Skin of body (tissue), 2 donors: ENCODE results near the gene BCAP31. TPM values are rescaled to one million over a fixed set of nuclear protein-coding genes. Genes with fewer than 3 reads are reported as not detected.
"Not testable (repeated sequence)": the region's sequence is repeated elsewhere in the genome, so short reads cannot be mapped to it uniquely, and the experiment has no call there.

Experiments used
- DNase-seq: peaks from one replicate; lab custom pipeline; 2025; lab: John Stamatoyannopoulos, UW
- total RNA-seq: library from RNA; depleted of rRNA; stranded (reverse); fragments of >200 nt; gene quantifications from one replicate; pipeline ENCODE4 v1.2.3, GENCODE V29; 2014

Gene BCAP31
- total RNA-seq, 1 donor from 2014 or later, result 92.8 TPM

DNA sequence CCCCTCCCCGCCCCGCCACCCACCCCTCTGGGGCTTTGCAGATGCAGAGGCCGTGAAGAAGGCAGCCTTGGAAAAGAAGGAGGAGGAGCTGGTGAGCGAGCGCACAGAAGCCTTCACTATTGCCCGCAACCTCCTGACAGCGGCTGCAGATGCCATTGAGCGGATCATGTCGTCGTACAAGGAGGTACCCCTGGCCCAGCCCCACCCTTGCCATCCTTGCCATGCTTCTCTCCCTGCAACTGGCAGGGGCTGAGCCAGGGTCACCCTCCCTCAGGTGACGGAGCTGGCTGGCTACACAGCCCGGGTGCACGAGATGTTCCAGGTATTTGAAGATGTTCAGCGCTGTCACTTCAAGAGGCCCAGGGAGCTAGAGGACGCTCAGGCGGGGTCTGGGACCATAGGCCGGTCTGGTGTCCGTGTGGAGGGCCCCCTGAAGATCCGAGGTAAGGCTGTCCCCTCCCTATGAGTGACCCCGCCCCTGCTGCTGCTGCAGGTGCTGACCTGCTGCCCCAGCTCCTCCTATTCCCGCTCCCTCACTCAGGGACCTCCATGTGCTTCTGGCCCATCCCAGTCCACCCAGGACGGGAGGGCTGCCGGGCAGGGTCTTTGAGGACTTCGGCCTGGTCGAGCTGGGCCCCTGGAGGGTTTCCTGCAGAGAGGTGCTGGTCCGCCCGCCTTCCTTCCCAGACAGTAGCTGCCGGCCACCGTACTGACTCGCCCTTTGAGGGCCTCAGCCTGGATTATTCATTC, 12.1 kb upstream of the BCAP31 start:
- DNase-seq, result no peak

DNA sequence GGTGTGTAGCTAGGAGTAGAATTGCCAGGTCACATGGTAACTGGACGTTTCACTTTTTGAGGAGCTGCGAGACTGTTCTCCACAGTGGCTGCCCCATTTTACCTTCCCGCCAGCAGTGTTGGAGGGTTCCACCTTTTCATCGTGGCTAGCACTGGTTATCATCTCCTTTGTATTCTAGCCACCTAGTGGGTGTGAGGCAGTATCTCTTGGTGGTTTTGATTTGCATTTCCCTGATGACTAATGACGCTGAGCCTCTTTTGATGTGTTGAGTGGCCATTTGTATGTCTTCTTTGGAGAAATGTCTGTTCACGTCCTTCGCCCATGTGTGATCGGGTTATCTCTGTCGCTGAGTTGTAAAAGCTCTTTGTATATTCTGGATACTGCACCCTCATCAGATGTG, 11.1 kb upstream of the BCAP31 start:
- no peak for DNase-seq

DNA sequence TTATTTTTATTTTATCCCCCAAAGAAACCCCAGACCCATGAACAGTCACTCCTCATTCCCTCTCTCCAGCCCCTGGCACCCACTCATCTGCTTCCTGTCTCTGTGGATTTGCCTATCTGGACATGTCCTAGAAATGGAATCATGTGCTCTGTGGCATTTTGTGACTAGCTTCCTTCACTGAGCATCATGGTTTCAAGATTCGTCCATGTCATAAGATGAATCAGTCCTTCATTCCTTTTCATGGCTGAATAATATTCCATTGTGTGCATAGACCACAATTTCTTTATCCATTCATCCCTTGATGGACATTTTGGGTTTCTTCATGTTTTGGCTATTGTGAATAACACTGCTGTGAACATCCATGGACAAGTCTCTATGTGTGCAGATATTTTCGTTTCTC, 10.7 kb upstream of the BCAP31 start:
- no peak for DNase-seq

DNA sequence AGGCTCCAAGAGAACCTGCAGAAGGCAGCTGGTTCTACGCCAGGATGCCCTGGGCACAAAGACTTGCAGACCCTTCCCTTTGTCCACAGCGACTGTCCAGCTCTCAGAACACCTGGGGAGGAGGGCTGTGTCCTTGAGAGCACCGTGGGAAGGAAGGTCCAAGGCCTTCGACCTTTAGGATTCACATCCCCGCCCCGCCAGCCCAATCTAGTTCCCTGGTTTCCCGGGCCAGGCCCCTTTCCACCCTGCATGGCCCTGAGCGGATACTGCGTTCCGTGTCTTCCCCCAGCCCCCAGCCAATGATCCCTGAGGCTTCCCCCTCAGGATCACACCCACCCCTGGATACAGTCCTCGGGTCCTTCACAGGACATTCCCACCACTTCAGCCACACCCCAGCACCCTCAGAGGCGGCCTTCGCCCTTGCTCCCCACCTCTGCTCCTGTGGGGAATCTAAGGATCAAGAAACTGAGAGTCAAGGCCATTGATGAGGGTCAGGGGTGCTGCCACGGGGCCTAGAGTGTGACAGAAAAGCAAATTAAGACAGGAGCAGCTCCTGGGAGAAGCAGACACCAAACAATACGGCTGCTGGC, 9.6 kb upstream of the BCAP31 start:
- no peak for DNase-seq

DNA sequence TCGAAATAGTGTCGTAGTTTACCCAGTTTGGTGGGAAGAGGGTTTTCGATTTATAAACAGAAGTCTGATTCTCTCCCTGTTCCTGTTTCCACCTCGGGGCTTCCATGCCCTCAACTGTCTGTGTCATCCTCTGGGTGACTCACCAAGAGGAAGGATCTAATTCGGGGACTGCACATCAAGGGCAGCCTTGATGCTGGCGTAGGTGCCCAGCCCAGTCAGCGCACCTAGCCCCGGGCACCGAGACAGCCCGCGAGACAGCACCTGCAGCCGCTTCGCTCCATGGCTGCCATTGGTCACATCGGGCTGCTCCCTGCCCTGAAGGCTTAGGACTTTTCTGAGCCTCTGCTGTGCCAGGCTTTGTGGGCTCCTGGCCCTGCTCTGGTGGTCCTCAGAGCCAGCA, 8.2 kb upstream of the BCAP31 start:
- no peak for DNase-seq

DNA sequence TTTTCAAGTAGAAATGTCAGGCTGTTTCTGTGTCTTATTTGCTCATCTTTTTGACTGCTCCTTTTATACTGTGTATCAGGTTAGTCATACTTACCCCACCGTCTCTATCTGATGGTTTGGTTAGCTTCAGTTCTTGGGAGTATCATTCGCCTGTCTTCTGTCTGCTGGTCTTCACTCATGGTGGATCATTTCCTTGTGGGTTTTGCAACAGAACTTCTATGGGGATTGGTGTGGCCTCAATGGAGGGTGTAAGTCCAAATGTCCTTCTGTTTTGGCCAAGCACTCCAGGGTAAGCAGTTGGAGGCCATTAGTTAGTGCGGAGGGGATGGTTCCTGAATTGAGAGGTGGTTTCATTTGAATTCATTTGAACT, 7.6 kb upstream of the BCAP31 start:
- no peak for DNase-seq

DNA sequence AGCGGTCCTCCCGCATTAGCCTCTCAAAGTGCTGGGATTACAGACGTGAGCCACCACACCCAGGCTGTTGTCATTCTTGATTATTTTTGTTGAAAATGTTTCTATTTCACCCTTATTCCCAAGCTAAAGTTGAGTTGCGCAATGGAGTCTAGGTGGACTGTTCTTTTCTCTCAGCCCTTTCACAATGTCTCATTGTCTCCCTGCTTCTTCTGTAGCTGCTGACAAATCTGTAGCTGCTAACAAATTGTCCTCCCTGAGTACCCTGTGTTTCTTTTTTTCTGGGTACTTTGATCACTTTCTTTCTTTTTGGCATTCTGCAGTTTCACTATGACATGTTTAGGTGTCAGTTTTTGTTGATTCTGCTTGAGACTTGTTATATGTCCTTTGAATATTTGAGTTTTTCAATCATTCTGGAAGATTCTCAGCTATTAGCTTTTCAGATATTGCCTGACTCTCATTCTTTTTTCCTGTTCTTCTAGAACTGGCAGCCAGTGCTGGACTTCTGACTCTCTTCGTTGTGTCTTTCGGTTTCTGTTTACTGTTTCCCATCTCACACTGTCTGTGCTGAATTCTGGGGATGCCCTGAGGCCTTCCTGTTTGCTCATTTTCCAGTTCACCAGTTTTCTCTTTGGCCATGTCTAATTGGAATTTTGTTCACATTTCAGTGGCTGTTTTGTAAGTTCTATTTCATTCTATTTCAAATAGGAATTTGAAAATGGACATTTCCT, 7.1 kb upstream of the BCAP31 start:
- no peak for DNase-seq

DNA sequence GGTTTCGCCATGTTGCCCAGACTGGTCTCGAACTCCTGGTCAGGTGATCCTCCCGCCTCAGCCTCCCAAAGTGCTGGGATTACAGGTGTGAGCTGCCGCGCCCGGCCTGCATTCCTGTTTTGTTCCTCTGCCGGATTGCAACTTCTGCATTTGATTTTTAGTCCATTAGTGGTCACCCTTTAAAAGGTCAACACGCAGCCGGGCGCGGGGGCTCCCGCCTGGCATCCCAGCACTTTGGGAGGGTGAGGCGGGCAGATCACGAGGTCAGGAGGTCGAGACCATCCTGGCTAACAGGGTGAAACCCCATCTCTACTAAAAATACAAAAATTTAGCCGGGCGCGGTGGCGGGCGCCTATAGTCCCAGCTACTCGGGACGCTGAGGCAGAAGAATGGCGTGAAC, 5.9 kb upstream of the BCAP31 start:
- DNase-seq, result not testable (repeated sequence)

DNA sequence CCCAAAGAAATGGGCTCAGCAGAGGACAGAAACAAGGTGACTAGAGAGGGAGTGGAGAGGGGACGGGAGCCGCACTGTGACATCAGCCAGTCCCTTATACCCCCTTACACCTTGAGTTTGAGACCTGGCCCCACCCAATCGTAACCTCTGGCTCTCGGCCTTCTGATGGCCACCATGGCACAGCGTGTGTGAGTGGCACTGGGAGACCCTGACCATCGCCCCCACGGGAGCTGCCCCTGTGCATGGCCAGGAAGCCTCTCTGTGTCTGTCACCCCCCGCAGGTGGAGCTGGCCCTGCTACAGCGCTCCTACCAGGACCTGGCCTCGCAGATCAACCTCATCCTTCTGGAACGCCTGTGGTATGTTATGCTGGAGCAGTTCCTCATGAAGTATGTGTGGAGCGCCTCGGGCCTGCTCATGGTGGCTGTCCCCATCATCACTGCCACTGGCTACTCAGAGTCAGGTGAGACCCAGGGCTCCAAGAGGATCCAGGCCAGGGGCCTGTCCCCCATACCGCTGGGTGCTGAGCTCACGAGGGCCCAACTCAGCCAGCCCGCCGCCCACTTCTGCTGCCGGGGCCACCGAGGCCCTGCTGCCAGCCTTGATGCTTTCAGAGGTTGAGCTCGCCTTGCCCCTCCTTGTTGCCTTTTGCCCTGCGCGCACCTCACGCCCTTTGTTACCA, 4.9 kb upstream of the BCAP31 start:
- no peak for DNase-seq

DNA sequence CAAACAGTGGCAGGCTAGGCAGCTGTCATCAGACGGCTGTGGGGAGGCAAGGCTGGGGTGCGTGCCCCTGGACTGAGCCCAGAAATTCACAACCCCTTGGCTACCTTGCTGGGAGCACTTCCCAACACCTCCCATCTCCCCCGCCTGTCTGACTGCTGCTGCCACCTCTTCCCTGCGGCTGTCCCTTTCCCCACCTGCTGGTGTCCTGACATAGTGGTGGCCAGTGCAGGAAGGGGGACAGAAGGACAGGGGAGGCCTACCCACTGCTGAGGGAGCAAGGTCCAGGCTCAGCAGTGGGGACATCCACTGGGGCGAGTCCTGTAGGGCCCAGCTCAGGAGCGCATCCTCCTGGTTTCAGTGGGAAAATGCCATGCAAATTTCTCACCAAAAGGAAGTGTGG, 3.9 kb upstream of the BCAP31 start:
- no peak for DNase-seq

DNA sequence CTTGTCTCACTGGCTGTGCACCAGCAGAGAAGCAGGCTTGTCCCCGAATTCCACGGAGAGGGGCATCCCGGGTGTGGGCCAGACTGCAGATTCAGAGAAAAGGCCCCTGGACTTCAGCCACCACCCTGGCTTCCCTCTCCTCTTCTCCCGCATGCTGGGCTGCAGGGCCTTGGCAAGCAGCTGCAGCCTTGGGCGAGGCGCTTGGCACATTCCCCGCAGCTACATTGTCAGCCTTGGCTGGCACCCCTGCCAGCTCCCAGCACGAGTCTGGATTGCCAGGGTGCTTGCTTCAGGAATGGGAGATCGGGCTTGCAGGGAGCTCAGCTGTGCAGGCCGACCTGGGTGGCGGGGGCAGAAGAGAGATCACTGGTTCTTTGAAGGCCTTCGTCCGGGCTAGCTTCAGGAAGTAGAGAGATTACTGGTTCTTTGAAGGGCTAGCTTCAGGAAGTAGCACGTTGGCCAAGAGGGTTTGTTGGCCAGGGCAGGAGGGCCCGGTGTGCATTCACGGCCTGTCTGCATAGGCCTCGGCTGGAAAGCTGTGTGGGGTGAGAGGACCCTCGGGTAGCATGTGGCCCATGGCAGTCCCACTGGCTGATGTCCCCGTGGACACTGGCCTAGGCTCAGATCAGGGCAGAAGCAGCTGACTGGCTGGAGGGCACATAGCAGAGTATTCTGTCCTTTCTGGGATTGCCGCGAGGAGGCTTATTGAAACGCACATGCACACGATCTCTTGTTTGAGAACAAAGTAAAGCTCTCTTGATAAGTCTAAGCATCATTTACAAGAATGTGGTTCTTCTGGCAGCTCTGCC, 3.1 kb upstream of the BCAP31 start:
- no peak for DNase-seq

DNA sequence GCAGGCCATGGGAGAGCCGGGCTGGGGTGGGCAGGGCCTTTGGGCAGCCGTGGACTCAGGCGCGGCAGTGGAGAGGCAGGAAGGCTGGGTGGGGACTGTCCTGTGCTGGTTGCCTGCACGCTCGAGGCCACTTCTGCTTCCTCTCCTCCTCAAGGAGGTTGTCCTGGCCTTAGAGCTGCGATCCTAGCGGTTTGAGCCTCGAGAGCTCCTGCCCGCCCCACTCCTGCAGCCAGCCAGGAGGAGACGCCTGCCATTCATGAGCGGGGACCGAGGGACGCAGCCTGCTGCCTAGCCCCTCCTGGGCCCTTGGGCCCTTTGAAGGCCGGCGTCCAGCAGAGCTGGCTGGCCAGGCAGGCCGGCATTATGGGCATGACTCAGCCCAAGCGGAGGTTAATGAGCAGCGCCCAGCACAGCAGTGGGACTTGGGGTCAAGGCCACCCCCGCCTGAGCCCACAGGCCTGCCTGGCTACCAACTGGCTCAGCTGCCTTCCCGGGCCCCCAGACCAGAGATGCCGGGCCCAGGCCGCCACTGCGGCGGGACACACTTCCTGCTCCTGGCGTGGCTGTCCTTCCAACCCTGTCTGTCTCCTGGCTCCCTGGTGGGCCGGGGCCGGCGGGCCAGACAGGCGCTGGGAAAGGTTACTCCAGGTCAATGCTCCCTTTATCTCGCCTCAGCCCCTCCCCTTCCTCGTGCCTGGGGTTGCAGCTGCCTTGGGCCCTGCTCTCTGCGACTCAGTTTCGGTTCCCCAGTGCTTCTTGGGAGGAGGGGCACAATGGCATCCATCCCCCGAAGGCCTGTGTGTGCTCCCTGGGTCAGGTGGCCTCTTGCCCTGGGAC, 2.3 kb upstream of the BCAP31 start:
- no peak for DNase-seq

DNA sequence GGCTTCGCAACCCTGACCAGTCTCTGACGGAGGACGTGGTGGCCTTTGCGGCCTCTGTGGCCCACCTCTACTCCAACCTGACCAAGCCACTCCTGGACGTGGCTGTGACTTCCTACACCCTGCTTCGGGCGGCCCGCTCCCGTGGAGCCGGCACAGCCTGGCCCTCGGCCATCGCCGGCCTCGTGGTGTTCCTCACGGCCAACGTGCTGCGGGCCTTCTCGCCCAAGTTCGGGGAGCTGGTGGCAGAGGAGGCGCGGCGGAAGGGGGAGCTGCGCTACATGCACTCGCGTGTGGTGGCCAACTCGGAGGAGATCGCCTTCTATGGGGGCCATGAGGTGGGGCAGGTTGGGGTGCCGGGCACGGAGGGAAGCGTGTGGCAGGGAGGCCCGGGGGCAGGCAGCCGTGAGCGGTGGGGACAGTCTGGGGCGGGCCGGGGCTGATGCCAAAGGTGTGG, 1.7 kb upstream of the BCAP31 start:
- DNase-seq, result no peak

DNA sequence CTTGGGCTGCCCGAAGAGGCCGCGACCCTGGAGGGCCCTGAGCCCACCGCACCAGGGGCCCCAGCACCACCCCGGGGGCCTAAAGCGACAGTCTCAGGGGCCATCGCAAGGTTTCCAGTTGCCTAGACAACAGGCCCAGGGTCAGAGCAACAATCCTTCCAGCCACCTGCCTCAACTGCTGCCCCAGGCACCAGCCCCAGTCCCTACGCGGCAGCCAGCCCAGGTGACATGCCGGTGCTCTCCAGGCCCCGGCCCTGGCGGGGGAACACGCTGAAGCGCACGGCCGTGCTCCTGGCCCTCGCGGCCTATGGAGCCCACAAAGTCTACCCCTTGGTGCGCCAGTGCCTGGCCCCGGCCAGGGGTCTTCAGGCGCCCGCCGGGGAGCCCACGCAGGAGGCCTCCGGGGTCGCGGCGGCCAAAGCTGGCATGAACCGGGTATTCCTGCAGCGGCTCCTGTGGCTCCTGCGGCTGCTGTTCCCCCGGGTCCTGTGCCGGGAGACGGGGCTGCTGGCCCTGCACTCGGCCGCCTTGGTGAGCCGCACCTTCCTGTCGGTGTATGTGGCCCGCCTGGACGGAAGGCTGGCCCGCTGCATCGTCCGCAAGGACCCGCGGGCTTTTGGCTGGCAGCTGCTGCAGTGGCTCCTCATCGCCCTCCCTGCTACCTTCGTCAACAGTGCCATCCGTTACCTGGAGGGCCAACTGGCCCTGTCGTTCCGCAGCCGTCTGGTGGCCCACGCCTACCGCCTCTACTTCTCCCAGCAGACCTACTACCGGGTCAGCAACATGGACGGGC, 1.0 kb upstream of the BCAP31 start:
- no peak for DNase-seq

DNA sequence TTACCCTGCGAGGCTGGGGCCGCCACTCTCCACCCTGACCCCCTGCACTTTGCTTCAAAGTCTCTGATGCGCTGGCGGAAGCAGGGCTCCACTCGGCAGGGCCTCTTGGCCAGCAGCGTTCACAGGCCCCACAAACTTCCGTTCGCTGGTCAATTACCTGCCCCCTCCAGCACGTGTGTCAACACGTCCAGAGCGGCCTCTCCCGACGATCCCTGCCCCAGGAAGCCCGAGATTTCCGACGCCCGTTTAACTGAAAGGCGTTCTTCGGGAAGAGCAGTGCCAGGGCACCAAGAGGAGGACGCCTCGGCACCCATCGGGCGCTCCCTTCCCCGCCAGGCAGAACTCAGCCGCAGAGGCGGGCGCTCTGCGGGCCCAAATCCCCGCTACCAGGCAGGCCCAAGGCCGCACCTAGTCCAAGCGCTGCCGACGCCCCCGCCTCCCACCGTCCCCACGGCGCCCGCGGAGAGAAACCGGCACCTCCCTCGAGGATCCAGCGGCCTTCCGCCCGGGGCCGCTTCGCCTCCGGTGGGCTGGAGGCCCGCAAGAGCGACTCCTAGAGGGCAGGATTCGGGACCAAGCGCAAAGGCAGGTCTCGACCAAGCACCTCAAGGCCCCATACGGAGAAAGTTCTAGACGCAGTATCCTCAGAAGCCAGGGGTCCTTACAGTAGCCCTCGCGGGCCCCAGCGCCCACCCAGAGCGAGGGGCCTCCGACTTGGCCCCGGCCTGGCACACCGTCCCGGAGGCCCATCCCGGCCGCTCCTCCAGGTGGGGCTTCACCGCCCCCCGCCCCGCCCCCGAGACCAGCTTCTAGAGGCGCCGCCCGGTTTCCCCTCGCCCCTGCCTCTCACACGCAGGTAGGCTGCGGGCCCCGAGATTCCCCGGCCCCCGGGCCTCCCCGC, 586 bp downstream of the BCAP31 start:
- DNase-seq, result no peak

DNA sequence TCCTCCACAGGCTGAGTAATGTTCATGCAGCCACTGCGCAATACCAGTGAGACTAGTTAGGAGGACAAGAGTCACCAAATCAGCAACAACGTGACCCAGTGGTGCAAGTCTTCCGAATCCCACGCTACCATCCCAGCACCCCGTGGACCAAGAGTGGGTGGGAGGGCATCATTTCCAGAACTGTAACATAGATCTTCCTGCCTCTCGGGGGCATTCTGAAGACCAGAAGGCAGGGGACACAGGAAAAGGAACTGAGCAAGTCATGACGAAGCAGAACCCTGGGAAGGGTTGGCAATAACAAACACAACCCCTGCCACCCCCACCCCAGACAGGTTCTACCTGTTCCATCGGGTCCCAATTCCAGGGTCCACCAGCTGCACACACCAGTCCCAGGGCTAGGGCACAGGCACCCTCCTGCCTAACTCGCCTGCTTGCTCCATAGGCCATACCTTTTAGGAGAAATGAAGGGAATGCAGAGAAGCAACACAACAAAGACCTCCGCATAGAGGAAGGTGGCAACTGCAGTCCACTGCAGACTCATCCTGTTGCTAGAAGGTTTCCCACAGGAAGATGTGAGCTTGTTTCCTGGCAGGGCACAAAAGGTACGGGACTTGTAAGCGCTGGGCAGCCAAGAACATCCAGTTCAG, 1.4 kb downstream of the BCAP31 start:
- no peak for DNase-seq

DNA sequence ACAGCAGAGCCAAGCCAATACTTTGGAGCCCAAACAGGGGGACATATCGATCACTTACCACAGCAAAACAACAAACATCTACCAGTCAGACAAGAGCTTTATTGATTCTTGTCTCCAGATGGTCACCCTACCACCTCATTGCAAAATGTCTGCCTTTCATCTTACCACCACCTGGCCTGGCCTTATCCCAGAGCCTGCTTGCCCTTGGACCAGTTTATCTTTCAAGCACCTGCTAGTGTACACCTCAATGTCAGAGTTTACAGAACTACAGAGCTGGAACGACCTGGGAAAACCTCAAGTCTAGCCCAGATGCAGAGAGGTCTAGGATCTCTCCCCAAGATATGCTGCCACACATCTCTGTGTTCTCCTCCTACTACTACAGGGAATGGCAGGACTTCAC, 4.5 kb downstream of the BCAP31 start:
- DNase-seq, result no peak

DNA sequence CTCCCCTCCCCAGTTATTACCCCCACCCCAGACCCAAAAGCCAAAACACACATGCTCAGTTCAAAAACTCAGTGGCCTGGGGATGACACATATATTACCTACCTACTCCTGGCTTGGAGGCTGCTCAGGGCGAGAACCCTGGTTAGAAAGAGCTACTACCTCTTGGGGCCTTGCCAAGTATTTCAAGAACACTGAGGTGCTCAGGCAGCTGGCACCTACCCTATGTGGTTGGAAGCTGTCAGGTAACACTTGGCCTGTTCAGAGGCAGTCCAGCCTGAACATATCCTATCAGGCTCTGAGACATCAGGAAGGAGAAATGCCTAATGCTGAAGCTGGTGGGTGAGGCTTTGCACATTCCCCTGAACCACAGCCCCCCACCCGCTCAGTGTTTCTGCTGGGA, 4.9 kb downstream of the BCAP31 start:
- no peak for DNase-seq
